GM12878 (cell line): Measurements from ENCODE around the gene HPSE2. TPM values are rescaled to one million over a fixed set of nuclear protein-coding genes. Genes with fewer than 3 reads are reported as not detected.

Experiments used
- ATAC-seq: fragments of 200-7000 bp; cut with Tn5 transposase; 3 replicates; pipeline ENCODE4 v1.9.1; 2020; ENCODE audit warnings: mild to moderate bottlenecking, moderate library complexity
- BruUV-seq: library from RNA; stranded (reverse); fragments of 400-500 nt; replicated peaks from 2 replicates; lab custom pipeline; 2021; lab: Mats Ljungman, UMichigan
- CTCF ChIA-PET: fragments of 300-600 bp; sonication (Branson Sonifier 250); formaldehyde crosslinking; extraction: SDS; loops from one replicate; lab custom pipeline; 2021; ENCODE audit warnings: inconsistent platforms; lab: Yijun Ruan, JAX
- POLR2A ChIA-PET: fragments of 350-600 bp; formaldehyde crosslinking; extraction: SDS; loops from one replicate; lab custom pipeline; 2021; ENCODE audit warnings: inconsistent platforms; lab: Charles Lee
- RAD21 ChIA-PET: fragments of 300-600 bp; sonication (Branson Sonifier 250); formaldehyde crosslinking; loops from one replicate; lab custom pipeline; 2023; ENCODE audit warnings: antibody characterized with exemption; ENCODE audit not compliant: unreplicated experiment; lab: Charles Lee
- SMC1A ChIA-PET: fragments of 300-600 bp; sonication (Branson Sonifier 250); formaldehyde crosslinking; loops from one replicate; lab custom pipeline; 2023; ENCODE audit not compliant: unreplicated experiment, uncharacterized antibody; lab: Charles Lee
- DNase-seq: peaks from one replicate; pipeline ENCODE4 v3.0.0-alpha.2; 2011; ENCODE audit warnings: low read depth, low spot score
- FAIRE-seq: peaks from 3 replicates; lab custom pipeline; 2011; peaks lifted over from hg19 to GRCh38; lab: Jason Lieb, UNC
- H2AFZ ChIP-seq: 2 replicates; pipeline ENCODE4 v1.6.0; 2011; ENCODE audit warnings: low read depth, low read length, control low read depth; ENCODE audit not compliant: control insufficient read depth
- H3K27ac ChIP-seq: 2 replicates; pipeline ENCODE4 v1.5.1; 2011; ENCODE audit warnings: control low read depth; ENCODE audit not compliant: control insufficient read depth, insufficient read depth
- H3K27me3 ChIP-seq, 2 experiments: replicated peaks in 1 of 2; 2 replicates each; pipeline versions ENCODE4 v1.6.0 to v1.6.1; 2011; ENCODE audit warnings: low read length in 1 of 2; ENCODE audit not compliant: control insufficient read depth in 2 of 2, insufficient read depth in 2 of 2
- H3K36me3 ChIP-seq, 2 experiments: 2 replicates each; pipeline ENCODE4 v1.5.1; 2011; ENCODE audit warnings: low read length in 1 of 2; ENCODE audit not compliant: control insufficient read depth in 2 of 2, insufficient read depth in 2 of 2
- H3K4me1 ChIP-seq: 2 replicates; pipeline ENCODE4 v1.6.1; 2011; ENCODE audit warnings: mild to moderate bottlenecking, low read length, moderate library complexity, mixed read lengths; ENCODE audit not compliant: control insufficient read depth, insufficient read depth
- H3K4me2 ChIP-seq: 2 replicates; pipeline ENCODE4 v1.6.0; 2011; ENCODE audit warnings: control low read depth; ENCODE audit not compliant: control insufficient read depth, insufficient read depth
- H3K4me3 ChIP-seq: fragments of 200-600 bp; sonication (generic); 2 replicates; pipeline ENCODE4 v1.5.1; 2016
- H3K79me2 ChIP-seq: 2 replicates; pipeline ENCODE4 v1.6.0; 2011; ENCODE audit warnings: low read length; ENCODE audit not compliant: control insufficient read depth, insufficient read depth
- H3K9ac ChIP-seq: 2 replicates; pipeline ENCODE4 v1.8.0; 2011; ENCODE audit warnings: low read length, control low read depth, mixed read lengths; ENCODE audit not compliant: control insufficient read depth, insufficient read depth
- H3K9me3 ChIP-seq: replicated peaks from 3 replicates; pipeline ENCODE4 v1.5.1; 2011; ENCODE audit warnings: mild to moderate bottlenecking, low read length; ENCODE audit not compliant: control insufficient read depth, insufficient read depth
- H4K20me1 ChIP-seq: 2 replicates; pipeline ENCODE4 v1.6.0; 2011; ENCODE audit not compliant: control insufficient read depth, insufficient read depth
- CTCF ChIP-seq, 3 experiments: IDR thresholded peaks in 2 of 3; conservative IDR thresholded peaks in 1 of 3; 2 replicates each; pipeline ENCODE4 v1.5.1; 2011; ENCODE audit warnings: low read depth in 3 of 3, low read length in 3 of 3, mild to moderate bottlenecking in 3 of 3, control low read depth in 2 of 3, moderate library complexity in 2 of 3, inconsistent platforms in 1 of 3, mixed read lengths in 1 of 3; ENCODE audit not compliant: control insufficient read depth in 2 of 3, insufficient read depth in 1 of 3; ENCODE audit errors: extremely low read depth in 1 of 3
- ETV6 ChIP-seq, 2 experiments: fragments of 450-650 bp in 1 of 2; IDR thresholded peaks in 1 of 2; conservative IDR thresholded peaks in 1 of 2; 2 replicates each; pipeline ENCODE4 v1.6.1; 2014; ENCODE audit warnings: antibody characterized with exemption in 1 of 2, borderline replicate concordance in 1 of 2, low read depth in 1 of 2, mild to moderate bottlenecking in 1 of 2, moderate library complexity in 1 of 2
- GATAD2B ChIP-seq: fragments of 450-650 bp; conservative IDR thresholded peaks from 2 replicates; pipeline ENCODE4 v1.6.1; 2017; ENCODE audit warnings: low read depth, mild to moderate bottlenecking, moderate library complexity
- IKZF1 ChIP-seq: fragments of 450-650 bp; conservative IDR thresholded peaks from 2 replicates; pipeline ENCODE4 v1.6.1; 2017; ENCODE audit warnings: antibody characterized with exemption, mild to moderate bottlenecking
- KAT2A ChIP-seq: conservative IDR thresholded peaks from 2 replicates; pipeline ENCODE4 v1.6.1; 2011; ENCODE audit warnings: low read depth, low read length; ENCODE audit not compliant: control insufficient read depth
- PML ChIP-seq: IDR thresholded peaks from 2 replicates; pipeline ENCODE4 v1.6.1; 2012; ENCODE audit warnings: low read length, inconsistent platforms
- POLR2AphosphoS2 ChIP-seq: IDR thresholded peaks from 2 replicates; pipeline ENCODE4 v1.6.1; 2011; ENCODE audit warnings: low read depth, mild to moderate bottlenecking, low read length, improper control_type of control experiment, moderate library complexity
- POU2F2 ChIP-seq: IDR thresholded peaks from 3 replicates; pipeline ENCODE4 v1.6.1; 2011; ENCODE audit warnings: low read depth, mild to moderate bottlenecking, low read length, borderline replicate concordance
- REST ChIP-seq: IDR thresholded peaks from 2 replicates; pipeline ENCODE4 v1.6.1; 2012; ENCODE audit warnings: mild to moderate bottlenecking, low read depth, low read length
- SMC3 ChIP-seq: IDR thresholded peaks from 2 replicates; pipeline ENCODE4 v1.6.1; 2011; ENCODE audit warnings: low read length, improper control_type of control experiment, borderline replicate concordance
- STAT3 ChIP-seq: IDR thresholded peaks from 2 replicates; pipeline ENCODE4 v1.6.1; 2011; ENCODE audit warnings: low read depth, low read length, improper control_type of control experiment
- ZBTB33 ChIP-seq: fragments of 450-650 bp; IDR thresholded peaks from 2 replicates; pipeline ENCODE4 v1.6.1; 2017; ENCODE audit warnings: mild to moderate bottlenecking
- ZNF687 ChIP-seq: fragments of 450-650 bp; IDR thresholded peaks from 2 replicates; pipeline ENCODE4 v1.6.1; 2017; ENCODE audit warnings: mild to moderate bottlenecking, moderate library complexity
- WGBS: methylation state at CpG from one replicate; pipeline ENCODE4 v1.1.6; 2016; ENCODE audit warnings: low lambda C conversion rate; ENCODE audit not compliant: insufficient replicate concordance, insufficient coverage; ENCODE audit errors: missing lambda C conversion rate; 5-methylcytosine and 5-hydroxymethylcytosine counted together
- in situ Hi-C: fragments of 300-500 bp; cut with MboI; formaldehyde crosslinking; loops from 9 replicates; pipeline ENCODE4 v1.14.3; 2018; ENCODE audit warnings: mixed read lengths
- intact Hi-C: fragments of 100-400 bp; cut with micrococcal nuclease; formaldehyde crosslinking; loops from one replicate; pipeline ENCODE4 v1.14.2; 2022; ENCODE audit not compliant: unreplicated experiment
- polyA plus RNA-seq, 11 experiments: library from polyadenylated mRNA; depleted of rRNA in 4 of 11; unstranded in 6 of 11; stranded (reverse) in 5 of 11; fragments of >200 nt; fragmentation: Nextera tagmentation in 4 of 11; fragmentation: Illumina TruSeq in 1 of 11; extraction: Ambion mirVana in 4 of 11; extraction: Trizol in 1 of 11; gene quantifications; 1 replicate in 1 of 11; 2 replicates in 10 of 11; pipeline versions ENCODE4 v1.2.1 to v1.2.3, GENCODE V29; 2011 to 2016; ENCODE audit warnings: inconsistent platforms in 2 of 11, missing spikeins in 2 of 11, low read depth in 1 of 11
- total RNA-seq, 4 experiments: library from RNA; depleted of rRNA in 3 of 4; stranded (reverse); fragments of >200 nt in 3 of 4; fragmentation: Illumina TruSeq in 1 of 4; extraction: Trizol in 1 of 4; gene quantifications; 2 replicates each; pipeline versions ENCODE4 v1.2.1 to v1.2.3, GENCODE V29; 2013 to 2021

The HPSE2 gene
- total and polyA plus RNA-seq, 10 of the 15 experiments (the other 5 are each of a cell fraction or from before 2014, with no cell fraction given), result 0.06 TPM; not detected in 9

- H3K27me3 ChIP-seq, result no peaks in the 10 kb centered on the region
- 43% methylated on average over 5 of the region's 5 CpGs for WGBS
- no peak overlapping the region for H3K27ac ChIP-seq
- ChIA-PET CTCF (interaction anchor here (0.6 kb wide), 1 partner anchor 414 kb away, joined by 3 read pairs; no protein-coding TSS in a partner anchor), POLR2A (no interaction called here), RAD21 (no interaction called here), SMC1A (no interaction called here)
- no peaks in the 10 kb centered on the region for H4K20me1 ChIP-seq
- no peaks in the 10 kb centered on the region for H3K36me3 ChIP-seq
- H3K9me3 ChIP-seq, result no peaks in the 10 kb centered on the region; the same call in 2 of the 3 replicates
- FAIRE-seq (no peak), ATAC-seq (no peak), DNase-seq (no peak)
- no TSS peak for BruUV-seq
- in situ Hi-C loops, result no loop called here
- no peak overlapping the region for H3K9ac ChIP-seq
- H3K4me2 ChIP-seq, result no peak overlapping the region
- no peak overlapping the region for H2AFZ ChIP-seq
- H3K4me1 ChIP-seq, result no peaks in the 10 kb centered on the region
- intact Hi-C loops, result no loop called here
- H3K79me2 ChIP-seq, result no peaks in the 10 kb centered on the region
- H3K4me3 ChIP-seq, result no peak overlapping the region
- no peak for TF ChIP-seq GATAD2B
- TF ChIP-seq REST, result no peak
- TF ChIP-seq CTCF (IDR thresholded peaks at IDR 0.05 in 2 of 3, conservative IDR thresholded peaks at IDR 0.05 in 1 of 3; ENCODE audit: control insufficient read depth in 2 of 3, extremely low read depth in 1 of 3, insufficient read depth in 1 of 3, low read depth in 3 of 3, low read length in 3 of 3), result no peak
- no peak for TF ChIP-seq ZNF687
- no peak for TF ChIP-seq POLR2AphosphoS2
- no peak for TF ChIP-seq SMC3
- no peak for TF ChIP-seq ZBTB33
- TF ChIP-seq POU2F2, result no peak
- no peak for TF ChIP-seq IKZF1
- no peak for TF ChIP-seq STAT3
- TF ChIP-seq KAT2A, result no peak
- no peak for TF ChIP-seq PML
- no peak for TF ChIP-seq ETV6 (conservative IDR thresholded peaks at IDR 0.05 in 1 of 2, IDR thresholded peaks at IDR 0.05 in 1 of 2; ENCODE audit: borderline replicate concordance in 1 of 2, low read depth in 1 of 2)
These were observed 596.7 kb downstream of the HPSE2 start for GRCh38 chr10:98638920-98639319.
